Raji (cell line): ENCODE measurements around the gene TIMM21.

Source experiments
- POLR2A ChIP-seq: IDR thresholded peaks from 2 replicates; pipeline ENCODE4 v1.6.1; 2011; ENCODE audit warnings: low read depth, low read length, control low read depth; ENCODE audit not compliant: insufficient read depth

Gene TIMM21

GRCh38 chr18:74203811-74204210 lies 55.5 kb downstream of the TIMM21 start:
- TF ChIP-seq POLR2A: no peak

- no peak for TF ChIP-seq POLR2A
These were observed 56.3 kb downstream of the TIMM21 start for GRCh38 chr18:74204526-74205152.
